ENCODE results near the gene JPH4.

GRCh38 chr14:23557946-23558345, 20.6 kb downstream of the JPH4 start:
- TF ChIP-seq CTCF (IDR thresholded peaks at IDR 0.05) = no peak
- no peak for TF ChIP-seq ZFX (IDR thresholded peaks at IDR 0.05; ENCODE audit: borderline replicate concordance)
